Astrocyte (in vitro differentiated cells and primary cell): Measurements from ENCODE around the gene WDR20. TPM values are rescaled to one million over a fixed set of nuclear protein-coding genes. Genes with fewer than 3 reads are reported as not detected.

ENCODE experiments used
- DNase-seq: peaks from one replicate; pipeline ENCODE4 v3.0.0-alpha.2; 2010; ENCODE audit warnings: low read depth
- FAIRE-seq: peaks from 2 replicates; lab custom pipeline; 2011; peaks lifted over from hg19 to GRCh38; lab: Jason Lieb, UNC
- H2AFZ ChIP-seq: 2 replicates; pipeline ENCODE4 v1.6.0; 2012; ENCODE audit warnings: low read depth, low read length, inconsistent platforms
- H3K27ac ChIP-seq: 2 replicates; pipeline ENCODE4 v1.5.1; 2011; ENCODE audit warnings: low read depth, low read length, inconsistent platforms
- H3K27me3 ChIP-seq: 2 replicates; pipeline ENCODE4 v1.6.0; 2011; ENCODE audit warnings: low read length, inconsistent platforms; ENCODE audit not compliant: insufficient read depth
- H3K36me3 ChIP-seq: 2 replicates; pipeline ENCODE4 v1.5.1; 2011; ENCODE audit warnings: low read length, inconsistent platforms; ENCODE audit not compliant: insufficient read depth
- H3K4me1 ChIP-seq: 2 replicates; pipeline ENCODE4 v1.5.1; 2011; ENCODE audit warnings: low read length, inconsistent platforms; ENCODE audit not compliant: insufficient read depth
- H3K4me2 ChIP-seq: 2 replicates; pipeline ENCODE4 v1.6.0; 2012; ENCODE audit warnings: low read length, inconsistent platforms
- H3K4me3 ChIP-seq: 2 replicates; pipeline ENCODE4 v1.5.1; 2011; ENCODE audit warnings: low read depth, mild to moderate bottlenecking, low read length, inconsistent platforms; ENCODE audit not compliant: insufficient read depth
- H3K79me2 ChIP-seq: 2 replicates; pipeline ENCODE4 v1.6.0; 2012; ENCODE audit warnings: mild to moderate bottlenecking, low read length, inconsistent platforms; ENCODE audit not compliant: insufficient read depth
- H3K9ac ChIP-seq: 2 replicates; pipeline ENCODE4 v1.6.0; 2012; ENCODE audit warnings: mild to moderate bottlenecking, low read length, inconsistent platforms
- H3K9me3 ChIP-seq: 2 replicates; pipeline ENCODE4 v1.5.1; 2012; ENCODE audit warnings: low read depth, mild to moderate bottlenecking, low read length, inconsistent platforms; ENCODE audit not compliant: insufficient read depth
- H4K20me1 ChIP-seq: 2 replicates; pipeline ENCODE4 v1.6.0; 2012; ENCODE audit warnings: low read length, inconsistent platforms; ENCODE audit not compliant: insufficient read depth
- H3K27ac Mint-ChIP-seq: one replicate; pipeline ENCODE4 v1.8.0; 2021; ENCODE audit warnings: mild to moderate bottlenecking, mixed read lengths; ENCODE audit not compliant: unreplicated experiment
- H3K27me3 Mint-ChIP-seq: one replicate; pipeline ENCODE4 v1.8.0; 2021; ENCODE audit warnings: low read depth, mixed read lengths; ENCODE audit not compliant: unreplicated experiment
- H3K36me3 Mint-ChIP-seq: one replicate; pipeline ENCODE4 v1.8.0; 2021; ENCODE audit warnings: low read depth, mixed read lengths; ENCODE audit not compliant: unreplicated experiment
- H3K4me1 Mint-ChIP-seq: one replicate; pipeline ENCODE4 v1.8.0; 2021; ENCODE audit warnings: low read depth, mixed read lengths; ENCODE audit not compliant: unreplicated experiment
- H3K4me3 Mint-ChIP-seq: one replicate; pipeline ENCODE4 v1.8.0; 2021; ENCODE audit warnings: mild to moderate bottlenecking, moderate library complexity, mixed read lengths; ENCODE audit not compliant: unreplicated experiment
- H3K9me3 Mint-ChIP-seq: one replicate; pipeline ENCODE4 v1.8.0; 2021; ENCODE audit warnings: mild to moderate bottlenecking, mixed read lengths; ENCODE audit not compliant: unreplicated experiment
- EZH2 ChIP-seq: IDR thresholded peaks from 2 replicates; pipeline ENCODE4 v1.6.1; 2012; ENCODE audit warnings: mild to moderate bottlenecking, low read length, inconsistent platforms; ENCODE audit not compliant: insufficient read depth
- total RNA-seq: library from RNA; stranded (reverse); gene quantifications from 2 replicates; pipeline ENCODE4 v1.2.1, GENCODE V29; 2021
- TF ChIP-seq, protein P1 (sequence below): IDR thresholded peaks from 2 replicates; pipeline ENCODE4 v1.5.1; 2011; ENCODE audit warnings: low read depth, mild to moderate bottlenecking, inconsistent platforms, low read length, moderate library complexity; ENCODE audit not compliant: insufficient read depth

The WDR20 gene
- total RNA-seq, 1 donor from 2014 or later, result 23.6 TPM

DNA sequence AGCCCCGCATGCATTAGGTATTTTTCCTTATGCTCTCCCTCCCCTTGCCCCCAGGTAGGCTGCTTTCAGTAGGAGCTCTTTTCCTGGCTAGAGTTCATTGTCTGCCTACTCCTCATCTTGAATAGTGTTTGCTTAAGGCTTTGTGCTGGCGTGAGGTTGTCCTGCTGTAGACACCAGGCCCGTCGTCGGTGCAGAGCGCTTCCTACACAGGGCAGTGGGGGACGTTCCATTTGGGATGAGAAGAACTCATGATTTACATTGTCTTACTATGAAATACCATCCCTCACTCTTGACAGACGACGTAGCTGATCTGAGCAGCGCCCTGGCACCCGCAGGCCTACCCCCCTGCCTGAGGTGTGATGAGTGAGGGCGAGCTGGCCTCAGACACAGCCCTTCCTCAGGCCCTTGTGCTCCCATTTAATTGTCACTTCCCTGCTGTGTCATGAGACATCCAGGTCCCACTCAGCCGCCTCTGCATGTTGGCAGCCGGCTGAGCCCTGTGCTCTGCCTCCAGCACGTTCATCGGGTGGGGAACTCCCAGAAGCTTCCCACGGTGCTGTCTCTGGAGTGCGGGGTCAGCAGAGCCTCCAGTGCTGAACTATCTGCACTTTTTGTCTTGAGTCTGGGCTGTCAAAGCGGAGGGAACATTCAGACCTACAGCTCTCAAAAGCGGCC is 76.0 kb downstream of the WDR20 start:
- H3K4me3 Mint-ChIP-seq, result no peak overlapping the region
- H3K9ac ChIP-seq, result peak overlapping the region; percentile 34
- peak overlapping the region; percentile 38 for H3K27ac Mint-ChIP-seq
- no peaks in the 10 kb centered on the region for H3K27me3 ChIP-seq
- H3K27me3 Mint-ChIP-seq, result no peaks in the 10 kb centered on the region
- peaks cover 18% of the 10 kb centered on the region for H3K4me1 ChIP-seq
- no peak overlapping the region for H3K4me3 ChIP-seq
- peaks cover 50% of the 10 kb centered on the region for H3K79me2 ChIP-seq
- DNase-seq (peak; percentile 20), FAIRE-seq (no peak)
- no peaks in the 10 kb centered on the region for H3K9me3 ChIP-seq
- H3K27ac ChIP-seq, result peak overlapping the region; percentile 47
- H3K4me1 Mint-ChIP-seq, result peaks cover 10% of the 10 kb centered on the region
- H3K9me3 Mint-ChIP-seq, result no peaks in the 10 kb centered on the region
- TF ChIP-seq, protein P1, sequence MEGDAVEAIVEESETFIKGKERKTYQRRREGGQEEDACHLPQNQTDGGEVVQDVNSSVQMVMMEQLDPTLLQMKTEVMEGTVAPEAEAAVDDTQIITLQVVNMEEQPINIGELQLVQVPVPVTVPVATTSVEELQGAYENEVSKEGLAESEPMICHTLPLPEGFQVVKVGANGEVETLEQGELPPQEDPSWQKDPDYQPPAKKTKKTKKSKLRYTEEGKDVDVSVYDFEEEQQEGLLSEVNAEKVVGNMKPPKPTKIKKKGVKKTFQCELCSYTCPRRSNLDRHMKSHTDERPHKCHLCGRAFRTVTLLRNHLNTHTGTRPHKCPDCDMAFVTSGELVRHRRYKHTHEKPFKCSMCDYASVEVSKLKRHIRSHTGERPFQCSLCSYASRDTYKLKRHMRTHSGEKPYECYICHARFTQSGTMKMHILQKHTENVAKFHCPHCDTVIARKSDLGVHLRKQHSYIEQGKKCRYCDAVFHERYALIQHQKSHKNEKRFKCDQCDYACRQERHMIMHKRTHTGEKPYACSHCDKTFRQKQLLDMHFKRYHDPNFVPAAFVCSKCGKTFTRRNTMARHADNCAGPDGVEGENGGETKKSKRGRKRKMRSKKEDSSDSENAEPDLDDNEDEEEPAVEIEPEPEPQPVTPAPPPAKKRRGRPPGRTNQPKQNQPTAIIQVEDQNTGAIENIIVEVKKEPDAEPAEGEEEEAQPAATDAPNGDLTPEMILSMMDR, result no peak
- TF ChIP-seq EZH2, result no peak
- peaks cover 16% of the 10 kb centered on the region for H4K20me1 ChIP-seq
- no peak overlapping the region for H2AFZ ChIP-seq
- H3K36me3 ChIP-seq, result peaks cover 3% of the 10 kb centered on the region
- H3K4me2 ChIP-seq, result peak overlapping the region; percentile 65
- H3K36me3 Mint-ChIP-seq, result peaks cover 3% of the 10 kb centered on the region

DNA sequence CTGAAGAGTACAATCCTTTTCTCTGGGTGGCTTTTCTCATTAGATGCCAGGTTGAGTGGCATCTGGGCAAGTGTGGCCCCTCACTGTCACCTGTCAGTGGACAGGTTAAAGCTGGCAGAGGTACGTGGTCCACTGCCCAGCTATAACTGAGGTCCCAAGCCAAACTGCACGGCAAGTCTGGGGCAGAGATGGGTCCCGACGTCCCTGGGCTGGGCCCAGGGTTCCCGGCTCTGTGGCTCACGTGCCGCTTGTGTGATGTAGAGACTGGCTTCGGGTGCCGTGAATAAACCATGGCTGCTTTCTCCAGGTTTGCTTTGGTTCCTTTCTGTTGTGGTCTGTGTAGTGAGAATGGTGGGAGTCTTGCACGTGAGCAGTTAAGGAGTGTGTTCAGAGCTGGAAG is 77.7 kb downstream of the WDR20 start:
- no peaks in the 10 kb centered on the region for H3K9me3 ChIP-seq
- H4K20me1 ChIP-seq, result peaks cover 12% of the 10 kb centered on the region
- DNase-seq, result no peak
- no peaks in the 10 kb centered on the region for H3K27me3 ChIP-seq
- no peak overlapping the region for H3K9ac ChIP-seq
- H3K27ac Mint-ChIP-seq, result no peak overlapping the region
- no peak for FAIRE-seq
- no peak overlapping the region for H3K4me3 Mint-ChIP-seq
- no peak overlapping the region for H2AFZ ChIP-seq
- TF ChIP-seq EZH2, result no peak
- TF ChIP-seq, protein P1, result no peak
- no peak overlapping the region for H3K27ac ChIP-seq
- H3K4me1 Mint-ChIP-seq, result peaks cover 17% of the 10 kb centered on the region
- H3K36me3 ChIP-seq, result peaks cover 3% of the 10 kb centered on the region
- H3K36me3 Mint-ChIP-seq, result peaks cover 5% of the 10 kb centered on the region
- no peak overlapping the region for H3K4me2 ChIP-seq
- no peak overlapping the region for H3K4me3 ChIP-seq
- no peaks in the 10 kb centered on the region for H3K9me3 Mint-ChIP-seq
- peaks cover 50% of the 10 kb centered on the region for H3K79me2 ChIP-seq
- H3K4me1 ChIP-seq, result peaks cover 29% of the 10 kb centered on the region
- H3K27me3 Mint-ChIP-seq, result no peaks in the 10 kb centered on the region

DNA sequence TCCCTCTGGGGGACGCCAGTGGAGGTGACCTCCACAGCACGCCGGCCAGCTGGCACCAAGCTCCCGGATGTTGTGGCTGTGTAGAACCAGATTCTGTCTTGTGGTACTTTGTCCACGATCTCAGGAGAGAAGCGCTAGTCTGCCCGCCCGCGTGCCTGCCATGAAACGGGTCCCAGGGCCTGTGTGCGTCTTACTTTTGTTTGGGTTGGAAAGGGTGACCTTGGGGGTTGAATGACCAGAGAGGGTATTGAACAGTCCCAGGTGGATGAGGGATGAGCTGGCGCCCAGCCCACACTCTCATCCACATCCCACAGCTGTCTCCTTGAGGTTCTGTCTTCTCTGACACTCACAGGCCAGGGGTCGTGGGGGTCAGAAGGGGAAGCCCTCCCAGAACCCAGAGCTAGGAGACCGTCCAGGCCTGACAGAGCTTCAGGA is 78.3 kb downstream of the WDR20 start:
- DNase-seq (no peak), FAIRE-seq (no peak)
- H3K4me3 Mint-ChIP-seq, result no peak overlapping the region
- H3K4me1 Mint-ChIP-seq, result peaks cover 17% of the 10 kb centered on the region
- peaks cover 29% of the 10 kb centered on the region for H3K4me1 ChIP-seq
- H3K27me3 Mint-ChIP-seq, result no peaks in the 10 kb centered on the region
- no peak overlapping the region for H3K27ac Mint-ChIP-seq
- H3K9me3 Mint-ChIP-seq, result no peaks in the 10 kb centered on the region
- no peak overlapping the region for H3K4me3 ChIP-seq
- peaks cover 47% of the 10 kb centered on the region for H3K79me2 ChIP-seq
- no peak overlapping the region for H3K4me2 ChIP-seq
- H3K9ac ChIP-seq, result no peak overlapping the region
- H2AFZ ChIP-seq, result no peak overlapping the region
- H4K20me1 ChIP-seq, result peaks cover 12% of the 10 kb centered on the region
- no peaks in the 10 kb centered on the region for H3K9me3 ChIP-seq
- no peaks in the 10 kb centered on the region for H3K27me3 ChIP-seq
- peaks cover 3% of the 10 kb centered on the region for H3K36me3 ChIP-seq
- peaks cover 5% of the 10 kb centered on the region for H3K36me3 Mint-ChIP-seq
- H3K27ac ChIP-seq, result no peak overlapping the region
- TF ChIP-seq, protein P1, result no peak
- TF ChIP-seq EZH2, result no peak
